IMR-90 (cell line): ENCODE results near the gene DMRT3. TPM values are rescaled to one million over a fixed set of nuclear protein-coding genes. Genes with fewer than 3 reads are reported as not detected.

Source experiments
- ATAC-seq: fragments of 200-7000 bp; cut with Tn5 transposase; 2 replicates; pipeline ENCODE4 v1.9.1; 2020; ENCODE audit warnings: low read depth, mild to moderate bottlenecking, moderate library complexity
- BruUV-seq: library from RNA; stranded (reverse); fragments of 400-500 nt; replicated peaks from 2 replicates; lab custom pipeline; 2021; lab: Mats Ljungman, UMichigan
- CTCF ChIA-PET: fragments of 300-600 bp; formaldehyde crosslinking; extraction: SDS; loops from one replicate; lab custom pipeline; 2021; ENCODE audit warnings: antibody characterized with exemption; lab: Yijun Ruan, JAX
- POLR2A ChIA-PET: fragments of 300-600 bp; sonication (Branson Sonifier 250); formaldehyde crosslinking; loops from one replicate; lab custom pipeline; 2022; ENCODE audit warnings: antibody characterized with exemption; ENCODE audit not compliant: unreplicated experiment; lab: Charles Lee
- DNase-seq: peaks from one replicate; pipeline ENCODE4 v3.0.0; 2013
- H2AFZ ChIP-seq: replicated peaks from 2 replicates; pipeline ENCODE3; 2013; ENCODE audit warnings: low read length, mild to moderate bottlenecking; ENCODE audit not compliant: poor library complexity
- H2AK5ac ChIP-seq: 2 replicates; pipeline ENCODE4 v1.6.1; 2013; ENCODE audit warnings: low read depth, low read length, inconsistent platforms
- H2AK9ac ChIP-seq: replicated peaks from 2 replicates; pipeline ENCODE3; 2013; ENCODE audit warnings: mild to moderate bottlenecking, low read depth, low read length, moderate library complexity; ENCODE audit not compliant: poor library complexity
- H2BK120ac ChIP-seq: 2 replicates; pipeline ENCODE4 v1.6.1; 2013; ENCODE audit warnings: low read depth, low read length, inconsistent platforms
- H2BK15ac ChIP-seq: 3 replicates; pipeline ENCODE4 v1.6.1; 2013; ENCODE audit warnings: low read depth, low read length, inconsistent platforms
- H2BK20ac ChIP-seq: 2 replicates; pipeline ENCODE4 v1.6.1; 2013; ENCODE audit warnings: low read depth, mild to moderate bottlenecking, inconsistent platforms, low read length, moderate library complexity
- H2BK5ac ChIP-seq: 2 replicates; pipeline ENCODE4 v1.6.1; 2013; ENCODE audit warnings: mild to moderate bottlenecking, low read depth, low read length, inconsistent platforms; ENCODE audit not compliant: poor library complexity, severe bottlenecking
- H3K14ac ChIP-seq: replicated peaks from 2 replicates; pipeline ENCODE4 v1.6.1; 2013; ENCODE audit warnings: low read depth, low read length, inconsistent platforms
- H3K18ac ChIP-seq: 2 replicates; pipeline ENCODE4 v1.6.1; 2013; ENCODE audit warnings: low read depth, low read length, control low read depth
- H3K23ac ChIP-seq: 2 replicates; pipeline ENCODE4 v1.6.1; 2013; ENCODE audit warnings: low read depth, low read length, inconsistent platforms
- H3K27ac ChIP-seq: 2 replicates; pipeline ENCODE4 v1.5.1; 2013; ENCODE audit warnings: mild to moderate bottlenecking, control low read depth, low read length; ENCODE audit not compliant: insufficient read depth
- H3K27me3 ChIP-seq: 2 replicates; pipeline ENCODE4 v1.6.1; 2013; ENCODE audit warnings: low read length; ENCODE audit not compliant: control insufficient read depth, insufficient read depth
- H3K36me3 ChIP-seq: 2 replicates; pipeline ENCODE4 v1.6.1; 2013; ENCODE audit warnings: low read length, mixed read lengths; ENCODE audit not compliant: control insufficient read depth, insufficient read depth
- H3K4ac ChIP-seq: 2 replicates; pipeline ENCODE4 v1.6.1; 2013; ENCODE audit warnings: low read depth, low read length, inconsistent platforms
- H3K4me1 ChIP-seq: 2 replicates; pipeline ENCODE4 v1.6.1; 2013; ENCODE audit warnings: low read length, mixed read lengths; ENCODE audit not compliant: control insufficient read depth, insufficient read depth
- H3K4me2 ChIP-seq: 2 replicates; pipeline ENCODE4 v1.6.1; 2013; ENCODE audit warnings: low read depth, mild to moderate bottlenecking, control low read depth, low read length, moderate library complexity
- H3K4me3 ChIP-seq: 2 replicates; pipeline ENCODE4 v1.5.1; 2013; ENCODE audit warnings: low read depth, mild to moderate bottlenecking, control low read depth, low read length, moderate library complexity; ENCODE audit not compliant: insufficient read depth
- H3K56ac ChIP-seq: 2 replicates; pipeline ENCODE4 v1.6.1; 2013; ENCODE audit warnings: low read length, inconsistent platforms; ENCODE audit not compliant: insufficient read depth; ENCODE audit errors: extremely low read depth
- H3K79me1 ChIP-seq, 2 experiments: 2 replicates each; pipeline ENCODE4 v1.6.1; 2013; ENCODE audit warnings: low read length in 2 of 2, inconsistent platforms in 1 of 2, low read depth in 1 of 2
- H3K9ac ChIP-seq: 2 replicates; pipeline ENCODE4 v1.6.1; 2013; ENCODE audit warnings: low read depth, low read length, control low read depth
- H3K9me1 ChIP-seq: 2 replicates; pipeline ENCODE4 v1.6.1; 2013; ENCODE audit warnings: low read length, inconsistent platforms; ENCODE audit not compliant: insufficient read depth
- H3K9me3 ChIP-seq: 2 replicates; pipeline ENCODE4 v1.6.1; 2013; ENCODE audit warnings: low read length; ENCODE audit not compliant: control insufficient read depth, insufficient read depth
- H4K20me1 ChIP-seq: 2 replicates; pipeline ENCODE4 v1.6.1; 2013; ENCODE audit warnings: low read length, inconsistent platforms; ENCODE audit not compliant: insufficient read depth
- H4K5ac ChIP-seq: 2 replicates; pipeline ENCODE4 v1.6.1; 2013; ENCODE audit warnings: mild to moderate bottlenecking, low read depth, low read length, control low read depth
- H4K8ac ChIP-seq, 2 experiments: 2 replicates each; pipeline ENCODE4 v1.6.1; 2013; ENCODE audit warnings: low read depth in 2 of 2, low read length in 2 of 2, control low read depth in 1 of 2, inconsistent platforms in 1 of 2
- H4K91ac ChIP-seq: 2 replicates; pipeline ENCODE4 v1.6.1; 2013; ENCODE audit warnings: low read depth, low read length, inconsistent platforms; ENCODE audit not compliant: insufficient read depth
- MXI1 ChIP-seq: IDR thresholded peaks from 2 replicates; pipeline ENCODE4 v1.6.1; 2012; ENCODE audit warnings: low read depth, mild to moderate bottlenecking, low read length, moderate library complexity, borderline replicate concordance
- POLR2A ChIP-seq: IDR thresholded peaks from 2 replicates; pipeline ENCODE4 v1.6.1; 2012; ENCODE audit warnings: mild to moderate bottlenecking, low read depth, low read length
- WGBS, 2 experiments: methylation state at CpG; one replicate each; pipeline versions ENCODE4 v1.1.5 to v1.1.7; 2013; ENCODE audit warnings: missing lambda C conversion rate in 2 of 2; ENCODE audit not compliant: insufficient read length in 1 of 2; ENCODE audit errors: extremely low coverage in 2 of 2; 5-methylcytosine and 5-hydroxymethylcytosine counted together
- dilution Hi-C: fragments of 300-500 bp; cut with HindIII; formaldehyde crosslinking; loops from one replicate; pipeline ENCODE4 v1.14.3; 2018; ENCODE audit warnings: low sequenced_read_pairs; ENCODE audit not compliant: unreplicated experiment
- in situ Hi-C: fragments of 300-500 bp; cut with MboI; formaldehyde crosslinking; loops from 3 replicates; pipeline ENCODE4 v1.14.3; 2019; ENCODE audit warnings: low sequenced_read_pairs, inconsistent platforms, mixed read lengths
- intact Hi-C: fragments of 100-400 bp; cut with micrococcal nuclease; formaldehyde crosslinking; loops from 2 replicates; pipeline ENCODE4 v1.10.0; 2022
- polyA plus RNA-seq, 3 experiments: library from polyadenylated mRNA; depleted of rRNA; stranded (reverse); fragments of >200 nt; gene quantifications; 2 replicates each; pipeline ENCODE4 v1.2.3, GENCODE V29; 2012; ENCODE audit warnings: low replicate concordance in 1 of 3
- total RNA-seq: library from RNA; depleted of rRNA; stranded (reverse); fragments of >200 nt; gene quantifications from 2 replicates; pipeline ENCODE4 v1.2.3, GENCODE V29; 2012
- TF ChIP-seq, protein P1 (sequence below): conservative IDR thresholded peaks from 2 replicates; pipeline ENCODE4 v1.5.1; 2012; ENCODE audit warnings: mild to moderate bottlenecking, low read depth, low read length, improper control_type of control experiment
- TF ChIP-seq, protein P2 (sequence below): fragments of 150-350 bp; IDR thresholded peaks from 2 replicates; pipeline ENCODE4 v1.6.1; 2016; ENCODE audit warnings: low read depth, mild to moderate bottlenecking, low read length, moderate library complexity, borderline replicate concordance

DMRT3 gene
- total and polyA plus RNA-seq, 2 of the 4 experiments (the other 2 are of a cell fraction), result not detected

DNA sequence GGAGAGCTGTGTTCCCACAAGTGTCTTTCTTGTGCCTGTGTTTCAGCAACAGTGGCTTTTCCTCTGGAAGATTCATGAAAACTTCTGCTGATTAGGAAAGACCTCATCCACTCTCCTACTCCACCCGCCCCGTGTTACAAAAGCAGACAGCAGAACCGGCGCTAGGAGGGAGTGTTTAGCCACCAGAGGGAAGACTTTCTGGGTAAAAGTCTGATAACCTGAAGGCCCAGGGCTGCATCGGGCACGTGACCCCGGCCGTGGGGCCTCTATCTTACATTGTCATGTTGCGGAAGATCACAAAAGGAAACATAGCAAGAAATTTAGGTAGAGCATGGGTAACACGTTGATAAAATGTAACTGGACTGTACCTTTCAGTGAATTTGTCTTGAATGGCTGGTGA is 41.7 kb downstream of the DMRT3 start:
- WGBS, 2 experiments, result 5% methylated on average over 4 of the region's 10 CpGs; no CpG with 5 or more reads in 1 of the 2 experiments
- Histone ChIP-seq H2AK9ac (no peak overlapping the region), H2AK5ac (no peak overlapping the region), H2BK20ac (no peak overlapping the region), H3K27ac (no peak overlapping the region), H2BK5ac (no peak overlapping the region), H3K9me3 (no peaks in the 10 kb centered on the region), H4K20me1 (no peaks in the 10 kb centered on the region), H3K56ac (no peak overlapping the region), H3K4ac (no peak overlapping the region), H2AFZ (no peak overlapping the region), H3K18ac (no peak overlapping the region), H3K79me1 (no peaks in the 10 kb centered on the region), H3K9ac (no peak overlapping the region), H2BK15ac (no peak overlapping the region), H4K91ac (no peak overlapping the region), H4K8ac (no peak overlapping the region), H4K5ac (no peak overlapping the region), H2BK120ac (no peak overlapping the region), H3K9me1 (no peaks in the 10 kb centered on the region), H3K23ac (no peak overlapping the region), H3K4me2 (no peak overlapping the region), H3K27me3 (no peaks in the 10 kb centered on the region), H3K4me1 (no peaks in the 10 kb centered on the region), H3K36me3 (no peaks in the 10 kb centered on the region), H3K4me3 (no peak overlapping the region), H3K14ac (no peak overlapping the region)
- ChIA-PET CTCF (no interaction called here), POLR2A (no interaction called here)
- TF ChIP-seq, protein P1, sequence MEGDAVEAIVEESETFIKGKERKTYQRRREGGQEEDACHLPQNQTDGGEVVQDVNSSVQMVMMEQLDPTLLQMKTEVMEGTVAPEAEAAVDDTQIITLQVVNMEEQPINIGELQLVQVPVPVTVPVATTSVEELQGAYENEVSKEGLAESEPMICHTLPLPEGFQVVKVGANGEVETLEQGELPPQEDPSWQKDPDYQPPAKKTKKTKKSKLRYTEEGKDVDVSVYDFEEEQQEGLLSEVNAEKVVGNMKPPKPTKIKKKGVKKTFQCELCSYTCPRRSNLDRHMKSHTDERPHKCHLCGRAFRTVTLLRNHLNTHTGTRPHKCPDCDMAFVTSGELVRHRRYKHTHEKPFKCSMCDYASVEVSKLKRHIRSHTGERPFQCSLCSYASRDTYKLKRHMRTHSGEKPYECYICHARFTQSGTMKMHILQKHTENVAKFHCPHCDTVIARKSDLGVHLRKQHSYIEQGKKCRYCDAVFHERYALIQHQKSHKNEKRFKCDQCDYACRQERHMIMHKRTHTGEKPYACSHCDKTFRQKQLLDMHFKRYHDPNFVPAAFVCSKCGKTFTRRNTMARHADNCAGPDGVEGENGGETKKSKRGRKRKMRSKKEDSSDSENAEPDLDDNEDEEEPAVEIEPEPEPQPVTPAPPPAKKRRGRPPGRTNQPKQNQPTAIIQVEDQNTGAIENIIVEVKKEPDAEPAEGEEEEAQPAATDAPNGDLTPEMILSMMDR, result 0 out of 2 replicates have a peak, but pooled peaks have one; percentile 20
- TF ChIP-seq, protein P2, sequence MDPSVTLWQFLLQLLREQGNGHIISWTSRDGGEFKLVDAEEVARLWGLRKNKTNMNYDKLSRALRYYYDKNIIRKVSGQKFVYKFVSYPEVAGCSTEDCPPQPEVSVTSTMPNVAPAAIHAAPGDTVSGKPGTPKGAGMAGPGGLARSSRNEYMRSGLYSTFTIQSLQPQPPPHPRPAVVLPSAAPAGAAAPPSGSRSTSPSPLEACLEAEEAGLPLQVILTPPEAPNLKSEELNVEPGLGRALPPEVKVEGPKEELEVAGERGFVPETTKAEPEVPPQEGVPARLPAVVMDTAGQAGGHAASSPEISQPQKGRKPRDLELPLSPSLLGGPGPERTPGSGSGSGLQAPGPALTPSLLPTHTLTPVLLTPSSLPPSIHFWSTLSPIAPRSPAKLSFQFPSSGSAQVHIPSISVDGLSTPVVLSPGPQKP, result no peak
- TF ChIP-seq MXI1, result no peak
- no peak for TF ChIP-seq POLR2A
- DNase-seq (no peak), ATAC-seq (no peak)
- in situ Hi-C loops (no loop called here), dilution Hi-C loops (no loop called here), intact Hi-C loops (no loop called here)
- no TSS peak for BruUV-seq
